ENCODE data around the gene CYB5R3.
A peak's percentile ranks its signal among the peaks of the same experiment; 100 is the strongest.
"Not testable (repeated sequence)": the region's sequence is repeated elsewhere in the genome, so short reads cannot be mapped to it uniquely, and the experiment has no call there.

The CYB5R3 gene

DNA sequence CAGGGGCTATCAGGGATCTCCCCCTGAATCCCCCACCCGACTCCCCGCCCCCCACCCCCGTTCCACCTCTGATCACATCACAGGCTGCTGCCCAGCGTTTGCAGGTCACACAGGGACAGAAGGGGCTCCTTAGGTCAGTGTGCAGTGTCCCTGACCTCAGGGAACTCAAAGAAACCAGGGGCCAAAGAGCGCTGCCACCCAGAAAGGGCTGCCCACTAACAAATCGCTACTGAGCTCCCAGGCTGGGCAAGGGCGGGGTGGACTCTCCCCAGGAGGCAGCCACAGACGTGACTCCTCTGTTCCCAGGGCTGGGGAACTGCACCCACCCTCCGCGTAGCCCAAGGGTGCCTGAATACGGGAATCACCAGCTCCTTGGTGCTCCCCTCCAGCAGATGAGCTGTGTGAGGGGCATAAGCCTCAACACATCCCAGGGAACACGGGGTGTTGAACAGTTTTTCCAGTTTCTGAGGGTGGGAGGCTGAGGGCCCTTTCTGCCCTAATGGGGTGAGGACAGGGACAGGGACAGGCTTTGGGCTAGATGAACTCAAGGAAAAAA, 24.6 kb downstream of the CYB5R3 start:
- no peak for DNase-seq (ENCODE audit: low read depth in 2 of 2, low spot score in 1 of 2)

DNA sequence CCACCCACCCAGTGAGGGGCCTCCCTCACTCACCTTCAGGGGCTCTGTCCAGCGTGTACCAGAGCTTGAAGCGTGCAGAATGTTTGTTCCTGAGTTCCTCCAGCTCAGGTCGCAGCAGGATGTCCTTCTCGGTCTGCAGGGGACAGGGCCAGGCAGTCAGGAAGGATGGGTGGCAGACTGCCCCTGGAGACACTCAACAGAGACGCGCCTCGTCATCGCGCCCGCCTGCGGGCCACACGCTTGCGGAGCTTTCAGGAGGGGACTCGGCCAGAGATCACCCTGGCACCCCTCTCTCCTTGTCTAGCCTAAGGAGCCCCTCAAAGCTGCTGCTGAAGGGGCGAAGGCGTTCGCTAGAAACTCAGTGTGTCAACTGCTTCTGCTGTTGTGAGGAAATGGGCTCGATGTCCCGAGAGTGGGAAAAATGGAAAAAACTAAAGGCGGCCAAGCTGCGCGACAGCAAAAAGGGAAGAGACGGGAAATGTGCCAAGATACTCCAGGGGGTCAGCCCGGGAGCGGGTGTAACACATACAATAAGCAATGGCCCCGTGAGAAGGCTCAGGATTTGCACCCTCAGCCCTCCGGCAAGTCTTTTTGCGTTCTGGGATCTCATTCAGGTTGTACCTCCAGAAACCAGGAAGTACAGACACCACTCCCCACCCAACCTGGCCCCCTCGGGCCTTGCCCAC, 25.3 kb downstream of the CYB5R3 start:
- DNase-seq (ENCODE audit: low read depth in 2 of 2, low spot score in 1 of 2), result no peak

DNA sequence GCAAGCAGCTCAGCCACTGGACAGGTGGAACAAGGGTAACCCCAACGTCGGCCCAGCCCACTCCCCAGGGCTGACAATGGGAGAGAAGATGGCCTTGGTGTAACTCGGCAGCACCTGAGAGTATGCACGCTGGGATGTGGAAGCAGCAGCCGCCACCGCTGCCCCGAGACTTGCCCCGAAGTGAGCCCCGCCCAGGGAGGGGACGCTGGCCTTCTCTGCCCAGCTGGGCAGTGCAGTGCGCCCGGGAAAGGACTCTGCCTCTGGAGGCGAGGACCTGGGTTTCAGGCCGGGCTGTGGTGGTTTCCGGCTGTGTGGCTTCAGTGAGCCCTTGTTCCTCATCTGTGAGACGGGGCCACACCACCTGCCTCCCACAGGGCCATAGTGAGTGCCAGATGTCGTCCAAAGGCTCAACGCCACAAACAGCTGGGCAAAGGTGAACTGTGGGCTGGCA, 25.9 kb downstream of the CYB5R3 start:
- no peak for DNase-seq (ENCODE audit: low read depth in 2 of 2, low spot score in 1 of 2)

DNA sequence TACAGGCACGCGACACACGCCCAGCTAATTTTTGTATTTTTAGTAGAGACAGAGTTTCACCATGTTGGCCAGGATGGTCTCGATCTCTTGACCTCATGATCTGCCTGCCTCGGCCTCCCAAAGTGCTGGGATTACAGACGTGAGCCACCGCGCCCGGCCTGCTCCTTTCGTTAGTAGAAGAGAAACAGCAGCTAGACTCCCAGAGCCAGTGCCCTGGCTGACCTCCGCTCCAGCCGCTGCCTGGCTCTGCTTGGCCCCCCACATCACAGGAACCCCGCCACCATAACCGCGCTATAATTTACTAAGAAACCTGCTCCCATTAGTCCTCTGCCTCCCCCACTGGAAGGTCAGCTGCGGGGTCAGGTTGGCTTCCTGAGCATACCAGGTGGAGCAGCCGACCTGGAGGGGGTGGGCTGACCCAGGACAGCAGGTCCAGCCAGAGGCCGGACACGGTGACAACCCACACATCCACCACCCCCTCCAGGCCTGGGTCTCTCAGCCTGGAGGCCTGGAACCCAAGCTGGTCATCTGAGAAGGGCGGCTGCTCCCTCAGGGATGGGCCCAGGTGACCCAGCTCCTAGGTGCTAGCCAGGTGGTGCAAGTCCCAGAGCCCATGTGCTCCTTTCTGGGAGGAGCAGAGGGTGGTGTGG, 27.0 kb downstream of the CYB5R3 start:
- DNase-seq (ENCODE audit: low read depth in 2 of 2, low spot score in 1 of 2), result no peak

DNA sequence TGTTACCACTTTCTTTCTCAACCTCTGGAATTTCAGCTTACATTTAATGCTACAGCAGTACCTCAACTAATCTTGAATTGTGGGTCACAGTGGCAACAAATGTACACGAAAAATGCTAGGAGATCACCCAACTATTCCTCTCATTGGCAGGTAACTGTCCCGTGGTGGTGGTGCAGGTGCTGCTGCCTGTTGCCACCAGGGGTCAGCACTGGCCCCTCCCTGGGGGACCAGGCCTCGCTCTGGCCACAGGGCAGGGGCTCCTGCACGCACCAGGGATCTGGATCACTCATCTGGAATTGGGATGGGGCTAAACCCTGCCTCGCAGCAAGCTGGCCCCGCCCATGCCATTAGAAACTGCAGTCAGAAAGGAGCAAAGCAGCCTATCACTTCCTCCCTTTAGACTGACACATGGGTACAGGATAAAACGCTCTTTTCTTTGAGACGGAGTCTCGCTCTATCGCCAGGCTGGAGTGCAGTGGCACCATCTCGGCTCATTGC, 27.6 kb downstream of the CYB5R3 start:
- no peak for DNase-seq (ENCODE audit: low read depth in 2 of 2, low spot score in 1 of 2)

DNA sequence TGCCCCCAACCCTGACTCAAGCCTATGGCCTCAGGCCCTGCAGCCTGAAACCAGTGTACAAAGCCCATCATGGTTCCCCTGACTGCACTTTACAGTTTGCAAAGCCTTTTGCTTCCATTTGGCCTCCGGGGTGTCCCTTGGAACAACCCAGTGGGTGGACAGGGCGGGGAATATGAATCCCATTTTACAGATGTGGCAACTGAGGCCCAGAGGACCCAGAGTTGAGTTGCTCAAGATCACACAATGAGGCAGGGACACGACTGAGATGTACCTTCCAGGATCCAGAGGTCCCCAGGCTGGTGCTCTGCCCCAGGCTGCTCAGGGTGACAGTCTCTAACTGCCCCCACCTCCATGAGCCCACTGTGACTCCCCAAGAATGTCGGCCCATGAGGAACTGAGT, 29.1 kb downstream of the CYB5R3 start:
- DNase-seq (ENCODE audit: low read depth in 2 of 2, low spot score in 1 of 2), result no peak

DNA sequence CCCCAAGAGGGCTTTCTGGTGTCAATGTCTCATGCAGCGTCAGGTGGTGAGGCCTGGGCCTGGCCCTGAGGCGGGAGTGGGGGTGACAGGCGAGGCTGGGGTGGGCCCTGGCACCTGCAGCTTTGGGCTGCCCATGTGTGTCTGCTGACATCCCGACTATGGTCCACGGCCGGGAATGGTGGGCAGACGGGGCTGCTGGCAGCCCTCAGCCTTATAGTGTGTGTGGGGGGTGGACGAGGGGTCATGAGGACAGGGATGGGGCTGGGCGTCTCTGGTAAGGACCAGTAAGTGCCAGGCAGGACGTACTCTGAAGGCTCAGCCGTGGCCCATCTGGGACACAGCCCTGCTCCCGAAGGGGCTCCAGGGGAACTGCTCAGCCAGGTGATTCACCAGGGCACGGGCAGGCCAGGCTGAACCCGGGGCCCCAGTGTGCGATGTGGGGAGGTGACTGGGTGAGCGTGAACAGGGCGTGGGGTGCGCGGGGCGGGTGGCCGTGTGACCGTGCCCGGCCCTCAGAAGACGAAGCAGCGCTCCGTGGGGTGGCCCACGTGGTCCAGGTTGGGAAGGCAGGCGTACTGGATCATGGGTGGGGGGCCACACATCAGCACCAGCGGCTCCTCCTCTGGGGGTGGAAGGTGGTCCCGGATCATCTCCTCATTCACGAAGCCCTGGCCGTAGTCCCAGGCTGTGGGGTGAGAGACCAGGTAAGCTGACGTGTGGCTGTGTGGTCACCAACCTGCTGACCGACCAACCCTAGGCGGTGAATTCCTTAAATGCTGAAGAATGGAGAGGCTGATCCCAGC, 29.7 kb downstream of the CYB5R3 start:
- DNase-seq (ENCODE audit: low read depth in 2 of 2, low spot score in 1 of 2), result no peak

DNA sequence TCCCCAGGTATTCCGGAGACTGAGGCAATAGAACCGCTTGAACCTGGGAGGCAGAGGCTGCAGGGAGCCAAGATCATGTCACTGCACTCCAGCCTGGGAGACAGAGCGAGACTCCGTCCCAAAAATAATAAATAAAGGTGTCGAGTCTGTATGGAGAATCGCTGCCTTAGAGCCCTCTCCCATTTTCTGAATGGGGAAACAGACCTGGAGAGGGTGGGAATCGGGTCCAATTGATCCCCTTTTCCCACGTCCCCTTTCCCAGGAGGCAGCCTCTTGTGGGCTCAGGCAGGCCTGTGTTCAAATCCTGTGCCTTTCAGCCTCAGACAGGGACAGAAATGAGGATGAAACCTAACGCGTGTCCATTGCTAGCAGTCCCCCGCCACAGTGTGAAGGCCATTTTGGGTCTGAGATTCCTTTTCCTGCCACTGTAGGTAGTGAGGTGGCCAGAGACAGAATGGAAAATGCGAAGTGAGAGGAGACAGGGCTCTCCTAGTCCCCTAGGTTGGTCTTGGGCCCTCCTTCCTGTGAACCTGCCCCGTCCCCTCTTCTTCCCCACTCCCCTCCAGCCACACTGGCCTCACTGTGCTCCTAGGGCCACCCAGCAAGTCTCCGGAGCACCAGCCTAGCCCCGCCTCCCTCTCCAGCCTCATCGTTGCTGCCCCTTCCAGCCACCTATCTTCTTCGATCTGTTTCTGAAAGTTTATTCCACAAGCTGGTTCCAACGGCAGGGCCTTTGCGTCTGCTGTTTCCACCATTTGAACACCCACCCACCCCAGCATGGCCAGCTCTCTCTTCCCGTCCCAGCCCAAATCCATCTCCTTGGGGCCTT, 31.8 kb downstream of the CYB5R3 start:
- no peak for DNase-seq (ENCODE audit: low read depth in 2 of 2, low spot score in 1 of 2)

DNA sequence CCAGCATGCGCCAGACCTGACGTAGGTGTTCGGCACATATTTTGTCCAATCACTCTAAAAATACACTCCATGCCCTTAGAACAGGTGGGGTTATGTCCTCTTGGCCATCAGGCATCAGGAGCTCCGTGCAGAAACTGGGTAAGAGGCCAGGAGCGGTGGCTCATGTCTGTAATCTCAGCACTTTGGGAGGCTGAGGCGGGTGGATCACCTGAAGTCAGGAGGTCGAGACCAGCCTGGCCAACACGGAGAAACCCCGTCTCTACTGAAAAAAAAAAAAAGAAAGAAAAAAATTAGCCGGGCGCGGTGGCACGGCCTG, 33.4 kb downstream of the CYB5R3 start:
- DNase-seq (ENCODE audit: low read depth in 2 of 2, low spot score in 1 of 2), result not testable (repeated sequence)

DNA sequence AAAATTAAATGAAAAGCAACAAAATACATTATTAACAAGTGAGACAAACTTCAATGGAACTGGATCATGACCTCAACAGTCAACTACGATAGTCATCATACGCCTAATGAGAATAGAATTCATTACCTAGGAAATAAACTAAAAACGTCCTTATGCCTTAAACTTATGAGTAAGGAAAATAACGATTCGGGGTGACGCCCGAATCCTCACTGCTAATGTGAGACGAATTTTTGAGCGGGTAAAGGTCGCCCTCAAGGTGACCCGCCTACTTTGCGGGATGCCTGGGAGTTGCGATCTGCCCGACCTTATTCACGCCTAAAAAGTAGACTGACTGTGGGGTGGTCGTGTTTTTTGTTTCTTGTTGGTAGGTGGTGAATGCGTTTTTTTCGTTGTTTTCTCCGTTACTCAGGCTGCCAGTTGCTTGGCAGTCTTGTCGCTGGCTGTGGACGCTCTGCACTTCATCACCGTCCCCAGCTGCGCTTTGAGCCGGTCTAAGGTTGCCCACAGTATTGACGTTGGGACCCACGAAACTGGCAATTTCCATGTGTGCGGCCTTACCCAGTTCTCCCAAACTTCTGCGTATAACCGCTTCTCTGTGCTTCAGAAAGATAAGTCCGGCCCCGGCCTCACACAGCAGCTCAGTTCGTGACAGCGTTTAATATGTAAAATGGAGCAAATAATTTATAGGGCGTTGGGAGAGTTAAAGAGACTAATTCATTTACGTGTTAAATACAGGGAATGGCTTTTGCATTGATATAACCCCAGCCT, 33.9 kb downstream of the CYB5R3 start:
- DNase-seq (ENCODE audit: low read depth in 2 of 2, low spot score in 1 of 2), result peak; percentile 68 to 76

DNA sequence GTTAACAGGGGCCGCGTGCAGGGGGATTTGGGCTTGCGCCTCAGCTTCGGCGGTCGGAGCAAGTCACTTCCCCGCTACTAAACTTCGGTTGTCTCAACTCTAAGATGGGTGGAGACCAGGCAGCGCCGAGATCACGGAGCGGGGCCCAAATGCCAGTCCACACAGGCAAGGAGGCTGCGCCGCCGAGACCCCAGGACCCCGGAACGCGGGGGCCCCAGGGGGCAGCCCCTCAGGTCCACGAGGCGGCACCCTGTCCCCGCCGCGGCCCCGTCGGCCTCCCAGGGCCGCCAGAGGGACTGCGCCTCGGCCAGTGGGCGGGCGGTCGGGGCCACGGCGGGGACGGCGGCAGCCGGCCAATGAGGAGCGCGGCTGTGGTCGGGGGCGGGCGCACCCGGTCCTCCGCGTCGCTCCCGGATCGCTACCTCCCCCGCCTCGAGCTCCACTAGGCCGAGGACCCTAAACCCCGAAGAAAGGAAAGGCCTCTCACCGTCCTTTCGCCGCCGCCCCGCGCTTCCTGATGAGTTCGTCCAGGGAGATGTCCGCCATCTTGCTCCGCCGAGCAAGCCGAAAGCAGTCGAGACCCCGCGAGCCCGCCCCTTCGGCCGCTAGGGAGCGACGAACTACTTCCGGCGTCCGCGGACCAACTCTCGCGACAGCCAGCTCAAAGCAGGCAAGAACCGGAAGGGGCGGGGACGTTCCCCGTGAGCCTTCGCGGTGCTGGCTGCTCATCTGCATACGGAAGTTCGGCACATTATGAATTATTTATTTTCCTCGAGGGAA, 34.7 kb downstream of the CYB5R3 start, which contains the start of gene POLDIP3:
Gene POLDIP3, minus strand, starts transcription at position 572 of the 780 bp plus-strand sequence. Its CDS starts 26 bp downstream, at position 546.
- peak; percentile 97 to 98 for DNase-seq (ENCODE audit: low read depth in 2 of 2, low spot score in 1 of 2)

DNA sequence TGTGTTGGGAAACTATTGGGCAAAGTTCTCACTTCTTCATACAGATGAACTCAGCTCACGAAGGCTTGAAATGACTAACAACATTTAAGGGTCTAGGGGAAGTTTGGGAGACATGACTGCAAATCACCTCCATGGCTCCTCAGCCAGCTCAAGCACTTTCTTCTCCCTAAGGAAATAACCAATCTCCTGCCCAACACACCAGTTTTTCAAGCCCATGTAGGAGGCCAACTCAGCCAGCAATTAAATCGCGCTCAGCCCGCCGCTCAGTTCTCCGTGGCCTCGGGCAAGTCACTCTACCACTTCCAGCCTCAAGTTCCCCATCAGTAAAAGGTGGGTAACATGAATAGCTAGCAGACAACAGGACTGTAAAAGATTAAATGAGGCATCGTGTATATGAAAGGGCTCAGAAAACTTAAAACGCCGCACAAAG, 35.3 kb downstream of the CYB5R3 start:
- no peak for DNase-seq (ENCODE audit: low read depth in 2 of 2, low spot score in 1 of 2)

DNA sequence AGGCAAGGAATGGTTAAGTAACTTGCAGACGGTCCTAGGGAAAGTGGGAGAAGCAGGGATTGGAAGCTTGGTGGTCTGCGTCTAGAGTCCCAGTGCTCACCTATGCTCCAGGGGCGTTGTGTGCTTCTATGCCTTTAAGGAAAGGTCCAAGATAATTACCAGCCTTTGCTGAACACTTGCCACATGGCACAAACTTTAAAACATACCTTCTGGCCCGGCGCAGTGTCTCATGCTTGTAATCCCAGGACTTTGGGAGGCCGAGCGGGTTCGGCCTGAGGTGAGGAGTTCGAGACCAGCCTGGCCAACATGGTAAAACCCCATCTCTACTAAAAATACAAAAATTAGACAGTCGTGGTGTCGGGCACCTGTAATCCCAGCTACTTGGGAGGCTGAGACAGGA, 36.9 kb downstream of the CYB5R3 start:
- DNase-seq (ENCODE audit: low read depth in 2 of 2, low spot score in 1 of 2), result no peak

DNA sequence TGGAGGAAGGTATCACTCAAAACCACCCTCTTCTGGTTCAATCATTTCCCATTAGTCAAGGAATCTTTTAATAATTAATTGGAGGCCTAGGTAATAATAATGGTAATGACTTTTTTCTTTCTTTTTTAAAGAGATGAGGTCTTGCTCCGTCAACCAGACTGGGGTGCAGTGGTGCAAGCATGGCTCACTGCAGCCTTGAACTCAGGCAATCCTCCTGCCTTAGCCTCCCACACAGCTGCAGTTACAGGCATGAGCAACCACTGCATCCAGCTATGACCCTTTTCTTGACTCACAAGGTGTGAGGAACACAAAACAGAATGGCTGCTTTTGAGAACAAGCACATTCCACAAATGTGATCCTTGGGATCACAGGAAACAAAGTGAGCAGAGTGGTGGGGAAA, 38.1 kb downstream of the CYB5R3 start:
- no peak for DNase-seq (ENCODE audit: low read depth in 2 of 2, low spot score in 1 of 2)

DNA sequence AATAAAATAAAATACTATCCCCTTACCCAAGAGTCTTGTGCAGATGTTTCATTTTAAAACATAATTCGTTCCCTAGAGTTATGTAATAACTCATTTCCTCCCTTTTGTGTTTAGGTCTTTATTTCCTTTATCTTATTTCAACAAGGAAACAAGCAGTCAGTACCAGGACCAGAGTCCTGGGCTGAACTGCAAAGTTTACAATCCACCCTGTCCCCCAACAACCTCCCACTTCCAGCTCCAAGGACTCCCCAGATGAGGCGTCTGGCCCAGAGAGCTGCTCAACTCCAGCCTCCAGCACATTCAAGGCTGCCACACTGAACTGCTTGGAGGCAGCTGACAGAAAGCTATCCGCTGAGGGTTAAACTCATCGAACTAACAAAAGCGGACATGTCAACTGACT, 39.0 kb downstream of the CYB5R3 start:
- DNase-seq (ENCODE audit: low read depth in 2 of 2, low spot score in 1 of 2), result no peak

DNA sequence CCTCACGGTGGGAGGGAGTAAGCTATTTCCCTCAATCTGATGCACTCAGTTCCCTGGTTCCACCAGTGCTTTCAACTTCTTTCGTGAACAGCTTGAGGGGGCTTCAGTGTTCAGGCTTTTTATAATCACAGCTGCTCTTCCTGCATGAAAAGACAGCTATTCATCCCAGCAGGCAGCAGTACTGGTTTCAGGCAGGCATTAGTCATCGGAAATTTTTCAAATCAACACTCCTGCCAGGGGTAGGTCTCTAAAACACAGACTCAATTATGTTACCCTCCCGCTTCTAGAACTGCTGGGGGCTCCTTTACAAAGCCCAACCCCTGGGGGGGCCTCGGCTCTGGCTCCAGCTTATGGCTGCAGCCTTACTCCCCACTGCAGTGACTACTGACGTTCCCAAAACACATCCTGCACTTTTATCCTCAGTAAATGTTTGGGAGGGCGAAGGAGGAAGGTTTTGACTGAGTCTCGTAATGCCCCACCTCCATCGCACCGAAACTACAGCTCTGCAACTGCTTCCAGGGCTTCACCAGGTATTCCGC, 40.3 kb downstream of the CYB5R3 start:
- DNase-seq (ENCODE audit: low read depth in 2 of 2, low spot score in 1 of 2), result no peak

DNA sequence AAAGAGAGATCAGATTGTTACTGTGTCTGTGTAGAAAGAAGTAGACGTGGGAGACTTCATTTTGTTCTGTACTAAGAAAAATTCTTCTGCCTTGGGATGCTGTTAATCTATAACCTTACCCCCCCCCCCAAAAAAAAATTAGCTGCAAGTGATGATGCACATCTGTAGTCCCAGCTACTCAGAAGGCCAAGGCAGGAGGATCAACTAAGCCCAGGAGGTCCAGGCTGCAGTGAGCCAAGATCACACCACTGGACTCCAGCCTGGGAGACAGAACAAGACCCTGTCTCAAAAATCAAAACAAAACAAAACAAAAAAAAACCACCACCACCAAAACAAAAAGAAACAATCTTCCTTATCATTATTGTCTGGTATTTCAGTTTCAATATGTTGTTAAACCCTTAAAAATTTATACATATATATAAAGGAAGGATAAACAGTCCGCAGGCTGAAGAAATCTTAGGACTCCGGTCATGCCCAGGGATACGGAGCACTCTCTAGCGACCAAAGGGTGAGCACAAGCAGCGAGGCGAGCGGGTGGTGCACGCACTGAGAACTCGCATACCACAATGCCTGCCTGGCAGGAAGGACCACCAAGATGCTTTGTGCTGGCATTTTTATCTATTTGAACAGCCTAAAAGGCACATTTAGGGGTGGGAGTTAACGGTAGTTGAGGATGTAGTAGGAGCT, 40.9 kb downstream of the CYB5R3 start:
- no peak for DNase-seq (ENCODE audit: low read depth in 2 of 2, low spot score in 1 of 2)

DNA sequence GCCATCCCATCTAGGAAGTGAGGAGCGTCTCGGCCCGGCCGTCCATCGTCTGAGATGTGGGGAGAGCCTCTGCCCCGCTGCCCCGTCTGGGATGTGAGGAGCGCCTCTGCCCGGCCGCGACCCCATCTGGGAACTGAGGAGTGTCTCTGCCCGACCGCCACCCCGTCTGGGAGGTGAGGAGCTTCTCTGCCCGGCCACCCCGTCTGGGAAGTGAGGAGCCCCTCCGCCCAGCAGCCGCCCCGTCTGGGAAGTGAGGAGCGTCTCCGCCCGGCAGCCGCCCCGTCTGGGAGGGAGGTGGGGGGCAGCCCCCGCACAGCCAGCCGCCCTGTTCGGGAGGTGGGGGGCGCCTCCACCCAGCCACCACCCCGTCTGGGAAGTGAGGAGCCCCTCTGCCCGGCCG, 41.6 kb downstream of the CYB5R3 start:
- DNase-seq (ENCODE audit: low read depth in 2 of 2, low spot score in 1 of 2), result not testable (repeated sequence)

All from stimulated activated CD8-positive, alpha-beta memory T cell treated with anti-CD3 and anti-CD28 coated beads, Interleukin-4, amount 100 ng/mL, for 4 hours (primary cell).